NCI-H1092 treated with DMSO at 0.1 percent for 48 hours (cell line): ENCODE data around the gene MRRF.
A peak's percentile ranks its signal among the peaks of the same experiment; 100 is the strongest.

ENCODE experiments used
- DNase-seq: peaks from one replicate; lab custom pipeline; 2025; lab: John Stamatoyannopoulos, UW

Gene MRRF, protein sequence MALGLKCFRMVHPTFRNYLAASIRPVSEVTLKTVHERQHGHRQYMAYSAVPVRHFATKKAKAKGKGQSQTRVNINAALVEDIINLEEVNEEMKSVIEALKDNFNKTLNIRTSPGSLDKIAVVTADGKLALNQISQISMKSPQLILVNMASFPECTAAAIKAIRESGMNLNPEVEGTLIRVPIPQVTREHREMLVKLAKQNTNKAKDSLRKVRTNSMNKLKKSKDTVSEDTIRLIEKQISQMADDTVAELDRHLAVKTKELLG

DNA sequence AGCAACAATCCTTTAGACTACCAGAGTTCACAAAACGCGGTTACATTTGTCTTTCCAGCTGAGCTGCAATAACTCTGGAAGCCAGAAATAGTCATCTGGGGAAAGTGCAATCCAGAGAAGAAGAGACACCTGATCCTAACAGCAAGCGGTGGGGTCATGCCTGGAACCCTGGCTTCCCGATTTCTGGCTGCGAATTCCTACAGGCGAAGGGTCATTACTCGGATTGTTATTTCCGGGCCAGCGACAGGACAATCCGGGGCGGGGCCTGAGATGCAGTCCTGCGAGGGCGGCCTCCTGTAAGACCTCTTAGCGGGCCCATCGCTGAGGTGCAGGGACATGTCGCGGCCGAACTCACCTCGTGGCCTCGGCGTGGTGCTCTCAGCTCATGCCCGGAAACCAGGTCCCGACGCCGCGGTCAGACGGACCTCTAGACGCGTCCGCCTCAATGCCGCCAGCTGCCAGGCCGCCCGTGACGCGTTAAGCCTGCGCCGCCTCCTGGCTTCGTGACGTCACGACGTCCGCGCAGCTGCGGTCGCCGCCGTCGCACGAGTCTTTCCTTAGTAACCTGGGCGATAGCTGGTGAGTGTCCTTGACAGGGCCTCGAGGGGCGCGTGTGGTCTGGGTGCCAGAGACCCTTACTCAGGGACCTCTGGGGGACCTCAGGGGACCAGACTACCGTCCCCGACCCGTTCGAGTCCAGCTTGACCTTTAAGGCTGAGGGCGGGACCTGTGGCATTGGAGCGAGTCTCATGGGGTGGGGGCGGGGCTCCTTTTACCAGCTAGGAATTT, at the start of gene MRRF, which contains the start of gene RBM18:
TSS of gene MRRF (plus strand) at position 523 of the 789 bp plus-strand sequence. CDS start 6,010 bp downstream, outside the sequence.
TSS of gene RBM18 (minus strand) at position 481 of the 789 bp plus-strand sequence. CDS start 3,348 bp downstream, outside the sequence.
- DNase-seq: peak; percentile 81

DNA sequence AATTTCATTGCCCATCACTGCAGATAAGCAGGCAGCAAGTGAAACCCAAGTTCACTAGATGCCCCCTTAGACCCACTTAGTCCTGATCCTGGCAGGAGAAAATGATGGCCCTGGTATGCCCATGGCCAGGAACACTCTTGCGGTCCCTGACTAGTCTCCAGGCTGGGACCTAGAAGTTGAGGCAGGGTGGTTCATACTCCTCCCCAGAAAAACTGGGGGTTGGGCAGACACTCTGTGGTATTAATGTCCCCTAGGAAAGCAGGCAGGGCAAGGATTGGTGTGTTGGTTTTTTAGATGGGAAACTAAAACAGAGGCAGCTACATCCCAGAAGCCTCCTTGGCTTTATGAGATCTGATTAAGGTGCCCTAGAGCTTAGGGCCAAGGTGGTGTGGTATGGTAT, 49.0 kb upstream of the MRRF start:
- DNase-seq: no peak

DNA sequence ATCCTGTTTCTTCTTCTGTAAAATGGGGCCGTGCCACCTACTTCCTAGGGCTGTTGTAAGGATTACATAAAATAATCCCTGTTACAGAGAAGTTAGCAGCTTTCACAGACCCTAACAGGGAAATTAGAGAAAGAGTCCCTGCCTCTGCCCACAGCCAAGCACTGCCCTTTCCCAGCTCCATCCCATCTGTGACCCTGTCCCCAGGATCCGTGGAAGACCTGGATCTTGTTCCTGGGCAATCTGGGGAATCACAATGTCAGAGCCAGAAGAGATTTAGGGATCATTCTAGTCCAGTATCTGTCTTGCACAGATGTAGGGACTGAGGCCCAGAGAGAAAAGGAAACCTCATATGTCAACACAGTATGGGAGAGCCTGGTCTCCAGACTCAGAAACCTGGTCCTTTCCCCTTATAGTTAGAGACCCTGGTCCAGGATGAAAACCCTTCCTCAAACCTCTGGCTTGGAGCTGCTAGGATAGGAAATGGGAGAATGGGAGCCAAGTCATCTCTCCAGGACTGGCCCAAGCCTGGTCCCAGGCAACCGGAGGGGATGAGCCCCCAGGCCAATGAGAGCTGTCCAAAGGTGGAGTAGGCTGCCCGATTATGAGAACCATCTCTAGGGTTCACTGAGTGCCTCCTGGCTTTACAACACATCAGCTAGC, 48.4 kb upstream of the MRRF start:
- no peak for DNase-seq

DNA sequence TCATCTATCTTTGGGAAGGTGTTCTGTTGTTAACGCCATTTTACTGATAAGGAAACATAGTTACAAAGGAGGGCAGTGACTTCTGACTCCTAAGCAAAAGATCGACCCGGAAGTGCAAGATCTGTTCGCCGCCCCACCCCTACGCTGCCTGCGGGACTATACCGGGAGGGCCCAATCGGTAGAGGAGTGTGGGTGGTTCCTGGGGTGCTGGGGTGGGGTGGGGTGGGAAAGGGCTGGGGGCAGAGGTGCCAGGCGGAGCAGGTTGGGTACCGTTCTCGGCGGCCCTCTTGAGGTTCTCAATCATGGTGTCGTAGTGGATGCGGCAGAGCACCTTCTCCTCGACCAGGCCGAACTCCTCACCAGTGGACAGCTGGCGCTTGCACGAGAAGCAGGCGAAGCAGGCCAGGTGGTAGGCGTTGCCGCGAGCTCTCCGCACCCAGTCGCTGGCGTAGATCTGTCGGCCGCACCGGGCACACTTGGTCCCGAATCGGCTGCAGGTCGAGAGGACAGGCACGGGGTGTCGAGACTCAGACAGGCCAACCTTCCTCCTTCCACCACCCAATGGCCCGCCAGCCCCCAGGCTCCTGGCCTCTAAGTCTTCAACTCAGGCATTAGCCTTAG, 47.8 kb upstream of the MRRF start:
- no peak for DNase-seq

DNA sequence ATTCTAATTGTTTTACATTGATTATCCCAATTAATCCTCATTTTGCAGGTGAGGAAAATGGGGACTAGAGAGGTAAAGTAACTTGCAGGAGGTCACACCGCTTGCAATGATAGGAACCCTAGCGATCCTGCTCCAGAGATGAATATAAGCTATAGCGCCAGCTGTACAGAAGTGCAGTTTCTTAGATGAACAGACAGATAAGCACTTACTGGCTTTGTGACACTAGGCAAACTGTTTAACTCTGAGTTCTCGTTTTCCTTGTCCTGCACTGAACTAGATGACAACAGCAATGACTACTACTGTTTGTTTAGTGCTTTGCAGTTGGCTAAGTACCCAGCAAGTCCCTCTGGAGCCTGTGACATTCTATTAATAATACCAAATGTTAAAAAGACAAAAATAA, 47.0 kb upstream of the MRRF start:
- no peak for DNase-seq

DNA sequence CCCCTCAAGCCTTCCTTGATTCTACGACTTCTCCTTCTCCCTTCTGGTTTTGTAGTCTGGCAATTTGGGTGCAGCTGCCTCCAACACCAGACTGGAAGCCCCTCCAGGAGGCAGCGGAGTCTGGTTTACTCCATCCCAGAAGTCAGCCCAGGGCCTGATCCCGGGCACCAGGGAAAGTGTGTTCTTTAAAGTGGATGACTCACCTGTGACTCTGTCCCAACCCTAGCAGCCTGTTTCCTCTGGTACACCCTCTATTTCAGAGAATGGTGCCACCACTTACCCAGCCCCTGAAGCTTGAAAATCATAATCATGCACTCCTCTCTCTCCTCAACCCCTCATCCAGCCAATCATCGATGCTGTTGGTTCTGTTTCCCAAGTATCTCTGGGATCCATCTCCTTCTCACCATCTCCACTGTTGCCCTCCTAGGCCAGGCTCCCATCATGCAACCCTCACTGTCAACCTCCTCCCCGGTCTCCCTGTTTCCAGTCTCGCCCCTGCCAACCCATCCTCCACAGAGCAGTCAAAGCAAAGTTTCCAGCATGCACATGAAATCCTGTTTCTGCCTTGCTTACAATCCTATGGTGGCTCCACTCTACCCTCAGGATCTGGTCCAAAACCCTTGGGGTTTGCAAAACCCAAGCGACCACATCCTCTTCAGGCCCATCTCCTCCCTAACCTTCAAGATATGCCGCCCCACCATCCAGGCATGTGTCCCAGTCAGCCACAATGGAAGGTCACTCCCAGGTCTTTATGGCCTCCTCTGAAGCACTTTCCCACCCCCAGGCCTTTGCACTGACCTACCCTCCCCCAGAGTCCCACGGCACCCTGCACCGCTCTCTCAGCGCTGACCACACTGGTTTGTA, 46.4 kb upstream of the MRRF start:
- no peak for DNase-seq

DNA sequence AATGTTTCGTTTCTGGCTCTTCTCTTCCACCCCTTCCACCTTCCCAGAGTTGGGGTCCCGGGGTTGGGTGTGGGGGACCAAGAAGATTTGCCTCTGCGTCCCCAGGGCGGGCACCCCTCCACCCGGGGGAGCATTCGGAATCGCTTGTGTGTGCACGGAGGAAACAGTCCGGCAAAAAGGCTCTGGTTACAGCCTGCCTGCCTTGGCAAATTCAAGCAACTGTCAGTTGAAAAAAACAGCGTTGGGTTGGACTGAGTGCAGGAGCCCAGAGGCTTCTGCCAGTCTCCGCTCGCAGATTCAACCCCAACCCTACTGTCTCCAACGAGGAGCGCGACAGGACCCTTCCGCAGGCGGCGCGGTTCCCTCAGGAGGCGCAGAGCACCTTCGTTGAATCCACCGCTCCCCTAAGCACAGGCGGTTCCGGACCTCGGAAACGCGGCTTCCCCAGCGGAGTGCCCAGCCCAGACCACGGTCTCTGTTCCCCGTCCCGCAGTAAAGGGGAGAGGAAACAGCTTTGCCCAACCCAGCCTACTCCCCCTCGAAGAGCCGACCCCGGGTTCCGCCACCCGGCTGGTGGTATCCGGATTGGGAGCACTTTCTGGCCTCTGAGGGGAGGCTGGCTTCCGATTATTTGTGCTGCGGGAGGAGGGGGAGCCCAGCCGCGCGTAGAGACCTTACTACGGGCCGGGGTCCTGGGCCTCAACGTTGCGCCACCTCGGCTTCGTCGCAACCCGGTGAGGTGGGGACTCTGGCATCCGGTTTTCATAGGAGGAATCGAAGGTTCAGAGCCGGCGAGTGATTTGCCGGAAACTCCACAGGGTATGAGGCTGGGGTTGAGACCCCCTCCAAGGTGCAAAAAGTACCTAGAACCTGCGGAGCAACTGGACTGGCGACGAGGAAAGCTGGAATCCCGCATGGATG, 45.5 kb upstream of the MRRF start:
- DNase-seq: no peak

DNA sequence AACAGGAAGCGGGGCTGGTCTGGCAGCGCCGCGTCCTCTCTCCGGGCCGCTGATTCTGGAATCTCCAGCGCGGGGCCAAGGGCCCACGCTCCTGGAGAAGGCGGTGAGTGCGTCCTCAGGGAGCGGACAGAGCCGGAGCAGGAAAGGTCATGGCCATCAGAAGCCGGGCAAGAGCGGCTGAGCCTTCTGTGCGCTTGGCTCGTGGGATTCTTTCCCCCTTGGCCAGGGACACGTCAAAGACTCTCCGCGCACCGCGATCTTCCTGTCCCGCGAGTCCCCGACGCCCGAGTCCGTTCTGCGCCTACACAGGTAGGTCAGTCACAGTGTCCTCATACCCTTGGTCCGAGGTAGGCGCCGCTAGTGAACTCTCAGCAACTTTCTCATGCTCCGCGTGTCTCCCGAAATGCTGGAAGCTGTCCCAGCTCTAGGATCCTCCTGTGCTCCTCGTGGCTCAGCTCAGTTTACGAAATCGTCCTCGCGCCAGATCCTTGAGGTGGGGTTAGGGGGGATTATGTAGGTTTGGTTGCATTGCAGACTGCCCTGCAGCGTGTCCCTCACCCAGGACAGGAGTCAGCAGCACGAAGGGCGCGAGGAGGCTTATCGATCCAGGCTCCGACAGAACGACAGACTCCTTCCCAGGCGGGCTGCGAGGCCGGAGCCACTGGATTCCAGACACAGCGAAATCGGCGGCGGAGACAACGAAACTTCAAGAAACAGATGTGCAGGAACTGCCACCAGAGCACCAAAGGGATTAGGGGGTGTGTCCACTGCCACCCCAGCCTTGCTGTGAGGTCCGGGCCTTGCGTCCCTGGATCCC, 44.6 kb upstream of the MRRF start:
- DNase-seq: no peak

DNA sequence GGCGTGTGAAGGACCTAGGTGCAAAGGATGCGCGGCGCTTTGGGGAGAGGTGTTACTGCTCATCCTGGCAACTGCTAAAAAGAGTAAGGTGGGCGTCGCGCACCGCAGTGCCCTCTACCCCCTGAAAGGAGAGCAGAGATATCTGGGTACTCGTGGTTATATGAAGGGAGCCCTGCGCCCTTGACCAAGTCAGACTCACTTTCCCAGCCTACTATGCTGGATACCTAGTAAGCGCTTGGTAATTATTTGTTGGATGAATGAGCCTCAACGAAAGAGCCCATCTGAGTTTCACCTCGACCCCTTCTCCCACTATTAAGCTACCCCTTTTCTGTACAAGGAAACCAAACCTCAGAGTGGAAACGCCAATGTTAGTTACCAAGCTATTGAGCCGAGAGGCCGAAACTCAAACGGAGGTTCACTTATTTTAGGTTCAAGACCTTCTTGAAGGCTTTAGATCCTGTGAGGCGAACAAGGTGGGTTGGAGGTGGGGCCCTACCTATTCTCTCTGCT, 44.0 kb upstream of the MRRF start:
- DNase-seq: no peak

DNA sequence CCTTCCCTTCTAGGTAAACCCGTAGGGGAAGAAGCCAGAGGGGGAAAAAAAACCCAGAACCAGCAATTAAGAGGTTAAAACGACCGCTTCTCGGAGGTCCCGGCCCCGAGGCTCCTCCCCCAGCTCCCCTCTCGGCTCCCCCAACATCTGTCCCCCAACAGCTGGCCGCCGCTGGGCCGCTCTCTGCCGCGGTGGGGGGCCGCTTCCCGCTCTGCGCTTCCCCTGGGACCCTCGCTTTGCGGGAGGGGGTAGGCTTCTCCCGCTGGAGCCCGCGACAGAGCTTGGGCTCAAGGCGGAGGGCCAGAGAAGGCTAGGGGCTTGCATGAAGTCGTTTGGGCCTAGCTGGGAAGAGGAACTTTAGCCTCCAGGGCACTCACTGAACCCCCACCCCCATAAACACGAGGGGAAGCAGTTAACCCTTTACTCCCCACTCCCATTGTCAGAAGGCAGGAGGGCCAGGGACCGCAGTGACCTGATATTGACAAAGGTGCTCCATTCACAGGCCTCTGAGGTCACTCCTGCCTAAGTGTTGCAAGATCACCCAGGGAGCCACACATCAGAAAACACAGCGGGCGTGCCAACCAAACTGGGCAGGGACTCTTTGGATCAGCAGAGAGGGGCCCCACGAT, 43.4 kb upstream of the MRRF start:
- no peak for DNase-seq

DNA sequence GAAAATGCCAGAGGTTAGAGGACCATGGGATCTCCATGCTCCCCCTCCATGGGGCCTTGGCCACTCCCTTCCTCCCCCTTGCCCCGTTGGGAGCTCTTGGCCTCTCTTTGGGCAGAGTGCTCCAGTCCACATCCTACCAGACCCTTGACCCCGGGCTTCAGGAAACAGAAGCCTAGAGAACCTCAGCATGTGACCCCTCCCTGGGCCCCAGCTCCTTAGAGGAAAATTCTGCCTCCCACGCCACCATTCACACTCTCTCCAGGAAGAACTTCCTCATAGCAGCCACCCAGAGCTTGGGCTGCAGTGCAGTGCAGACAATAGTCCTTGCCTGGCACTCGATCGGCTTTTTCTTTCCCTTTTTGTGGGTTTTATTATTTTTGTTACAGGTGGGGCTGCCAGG, 41.9 kb upstream of the MRRF start:
- DNase-seq: no peak

DNA sequence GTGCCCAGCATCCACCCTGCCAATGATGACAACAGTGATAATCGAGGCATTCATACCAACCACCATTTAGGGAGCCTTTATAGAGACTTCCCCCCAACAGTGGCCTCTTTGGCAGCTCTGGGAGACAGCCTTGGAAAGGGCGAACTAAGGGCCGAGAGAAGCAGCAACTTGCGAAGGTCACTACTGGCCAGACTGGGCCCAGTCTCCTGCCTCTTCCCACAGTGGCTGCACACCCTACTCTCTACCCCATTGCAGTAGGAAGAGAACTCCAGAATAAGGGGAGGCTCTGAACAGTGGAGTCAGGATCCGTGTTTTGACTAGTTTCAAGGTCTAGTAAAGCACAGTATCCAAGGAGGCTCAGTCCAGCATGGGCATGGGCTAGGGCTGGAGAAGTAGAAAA, 41.2 kb upstream of the MRRF start:
- no peak for DNase-seq

DNA sequence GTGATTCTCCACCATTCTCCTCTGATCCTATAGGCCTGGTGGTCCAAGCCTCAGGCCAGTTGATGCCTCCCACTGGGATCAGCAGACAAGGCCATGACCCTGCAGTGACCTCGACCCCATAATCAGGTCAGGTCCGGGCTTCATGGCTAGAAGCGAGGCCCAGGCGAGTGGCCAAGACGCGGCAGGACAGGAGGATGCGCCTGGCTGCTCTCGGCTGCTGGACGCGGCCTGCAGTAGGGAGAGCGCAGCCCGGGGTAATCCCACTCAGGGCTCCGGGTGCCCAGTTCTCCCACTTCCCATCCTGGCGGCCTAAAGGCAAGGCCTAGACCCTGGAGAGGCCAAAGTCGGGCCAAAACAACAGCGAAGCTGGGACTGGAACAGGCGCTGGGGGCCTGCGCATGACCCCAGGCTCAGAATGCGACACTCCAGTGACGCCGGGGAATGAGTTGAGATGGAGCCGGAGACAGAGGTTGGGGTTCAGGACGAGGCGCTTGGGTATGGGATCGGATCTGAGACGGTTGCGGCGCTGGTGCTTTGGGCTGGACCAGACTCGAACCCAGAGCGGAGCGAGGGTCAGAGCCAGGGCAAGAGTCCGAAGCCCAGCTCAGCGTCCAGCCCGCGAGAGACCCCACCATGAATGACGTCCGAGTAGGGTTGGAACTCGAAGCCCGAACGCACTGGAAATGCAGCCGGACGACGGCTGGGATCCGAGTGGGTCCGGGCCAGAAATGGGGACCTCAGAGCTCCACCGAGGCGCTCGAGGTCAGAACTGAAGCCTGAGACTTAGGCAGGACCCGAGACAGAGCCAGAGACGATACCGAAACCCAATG, 39.2 kb upstream of the MRRF start:
- DNase-seq: no peak

DNA sequence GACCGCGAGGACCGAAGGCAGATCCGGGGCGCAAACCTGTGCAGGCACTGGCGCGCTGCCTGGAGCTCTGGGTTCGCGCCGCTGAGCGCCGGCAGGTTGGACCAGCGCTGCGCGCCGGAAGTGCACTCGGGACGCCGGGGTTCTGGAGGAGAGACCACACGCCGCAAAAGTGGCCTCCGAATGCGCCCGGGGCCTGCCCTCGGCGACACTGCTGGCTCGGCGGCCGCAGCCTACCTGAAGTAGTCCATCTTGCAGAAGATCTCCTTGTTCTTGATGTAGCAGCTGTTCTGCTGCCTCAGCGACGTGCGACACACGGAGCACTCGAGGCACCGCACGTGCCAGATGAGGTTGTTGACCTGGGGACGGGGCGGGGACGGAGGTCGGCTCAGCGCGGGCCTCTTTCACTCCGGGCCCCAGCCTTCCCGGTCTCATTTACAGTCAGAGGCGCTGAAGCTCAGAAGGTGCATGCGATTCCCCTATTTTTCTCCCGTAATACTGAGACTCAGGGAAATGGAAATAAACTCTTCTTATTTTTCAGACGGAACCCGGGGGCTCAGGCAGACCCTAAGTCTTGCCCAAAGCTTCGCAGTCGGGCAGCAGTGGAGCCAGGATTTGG, 38.4 kb upstream of the MRRF start:
- DNase-seq: no peak

DNA sequence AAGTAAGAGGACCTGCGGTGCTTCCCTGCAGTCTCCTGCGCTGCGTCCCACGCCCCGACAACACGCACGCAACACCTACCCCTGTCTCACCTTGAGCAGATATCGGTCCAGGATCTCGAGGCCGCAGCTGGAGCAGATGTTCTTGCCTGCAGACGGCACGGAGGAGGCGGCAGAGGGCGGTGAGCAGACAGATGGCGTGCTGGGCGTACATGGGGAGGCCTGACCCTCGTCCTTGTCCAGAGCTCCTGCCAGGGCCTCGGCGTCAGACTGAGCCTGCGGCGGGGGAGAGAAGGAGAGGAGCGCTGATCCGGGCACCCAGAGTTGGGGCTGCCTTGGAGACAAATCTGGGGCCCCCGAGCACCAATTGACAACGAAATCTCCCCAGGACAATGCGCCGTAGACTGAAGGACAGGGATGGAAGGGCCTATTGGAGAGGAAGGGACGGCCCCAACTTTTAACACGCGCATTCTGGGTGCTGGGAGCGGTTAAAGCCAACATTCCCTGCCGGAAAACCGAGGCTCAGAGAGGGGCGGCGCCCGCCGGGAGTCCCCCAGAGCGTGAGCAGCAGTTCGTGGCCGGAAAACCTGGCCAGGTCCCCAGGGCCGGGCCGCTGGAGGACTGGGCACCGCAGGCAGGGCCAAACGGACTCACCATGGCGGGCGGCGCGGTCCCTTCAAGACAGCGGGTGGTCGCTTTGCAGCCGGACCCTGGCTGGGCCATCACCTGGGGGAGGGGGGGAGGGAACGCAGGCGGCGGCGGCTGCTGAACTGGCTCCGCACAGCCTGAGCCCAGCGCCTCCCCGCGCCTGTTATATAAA, 37.7 kb upstream of the MRRF start:
- DNase-seq: no peak

DNA sequence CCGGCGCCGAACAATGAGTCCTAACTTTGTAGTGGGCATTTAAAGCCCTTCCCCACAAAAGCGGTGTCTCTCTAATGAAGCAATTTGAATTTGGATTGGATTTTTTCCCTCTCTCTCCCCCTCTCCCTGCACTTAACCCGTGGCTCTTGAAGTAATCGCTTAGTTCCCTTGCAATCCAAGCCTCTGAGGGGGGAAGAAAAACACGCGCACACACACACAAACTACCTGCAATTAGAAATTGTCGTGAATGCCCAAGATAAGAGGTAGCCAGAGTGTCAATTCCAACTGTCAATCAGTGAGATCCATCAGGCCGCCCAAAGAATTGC, 37.1 kb upstream of the MRRF start:
- peak; percentile 4 for DNase-seq

DNA sequence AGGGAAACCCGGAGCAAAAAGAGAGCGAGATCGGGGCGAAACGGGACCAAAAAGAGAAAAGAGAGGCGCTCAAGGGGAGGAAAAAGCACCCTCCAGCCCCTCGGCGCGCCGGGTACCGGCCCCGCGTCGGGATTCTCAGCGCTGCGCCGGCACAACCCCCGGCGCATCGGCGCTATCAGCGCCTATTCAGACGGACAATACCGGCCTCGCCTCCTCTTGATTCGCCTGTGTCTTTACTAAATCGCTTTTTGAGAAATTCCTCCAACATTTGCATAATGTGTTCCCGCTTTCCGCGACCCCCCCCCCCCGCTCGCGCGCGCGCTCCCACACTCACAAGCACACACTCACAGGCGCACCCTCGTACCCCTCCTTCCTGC, 36.5 kb upstream of the MRRF start:
- peak; percentile 6 for DNase-seq
